GM21390 (cell line): ENCODE data around the gene PTPRR.
A peak's percentile ranks its signal among the peaks of the same experiment; 100 is the strongest.

Source experiments
- ATAC-seq: cut with Tn5 transposase; IDR thresholded peaks from one replicate; pipeline ENCODE4 v1.9.1; 2021; ENCODE audit not compliant: unreplicated experiment

The PTPRR gene

GRCh38 chr12:70652451-70652850 is 268.1 kb downstream of the PTPRR start:
- no peak for ATAC-seq

GRCh38 chr12:70648831-70649230 is 271.7 kb downstream of the PTPRR start:
- no peak for ATAC-seq

- ATAC-seq, result no peak
Observed at GRCh38 chr12:70648191-70648590, 272.3 kb downstream of the PTPRR start.

GRCh38 chr12:70646850-70647249 is 273.7 kb downstream of the PTPRR start:
- no peak for ATAC-seq

GRCh38 chr12:70645494-70646317 is 274.8 kb downstream of the PTPRR start:
- peak; percentile 61 for ATAC-seq

- ATAC-seq, result no peak
Observed at GRCh38 chr12:70644861-70645260, 275.7 kb downstream of the PTPRR start.

GRCh38 chr12:70643939-70644338 is 276.6 kb downstream of the PTPRR start:
- no peak for ATAC-seq

- ATAC-seq, result no peak
Observed at GRCh38 chr12:70641691-70642090, 278.8 kb downstream of the PTPRR start.

GRCh38 chr12:70640901-70641300 is 279.6 kb downstream of the PTPRR start:
- no peak for ATAC-seq

GRCh38 chr12:70639535-70639934 is 281.0 kb downstream of the PTPRR start:
- no peak for ATAC-seq

GRCh38 chr12:70638639-70639360 is 281.7 kb downstream of the PTPRR start:
- no peak for ATAC-seq

GRCh38 chr12:70637303-70638085 is 283.0 kb downstream of the PTPRR start, which contains the start of gene PTPRB:
Gene PTPRB, minus strand, starts transcription at chr12:70637429. Its CDS starts 34 bp downstream, at chr12:70637395.
- ATAC-seq, result no peak

- ATAC-seq, result no peak
Observed at GRCh38 chr12:70635755-70636154, 284.8 kb downstream of the PTPRR start.

- no peak for ATAC-seq
Observed at GRCh38 chr12:70628701-70629480, 291.6 kb downstream of the PTPRR start.

- ATAC-seq, result no peak
Observed at GRCh38 chr12:70627677-70628076, 292.9 kb downstream of the PTPRR start.

GRCh38 chr12:70626180-70626579 is 294.4 kb downstream of the PTPRR start:
- ATAC-seq, result no peak

- ATAC-seq, result no peak
Observed at GRCh38 chr12:70619471-70620152, 300.9 kb downstream of the PTPRR start.

GRCh38 chr12:70618371-70618770 is 302.2 kb downstream of the PTPRR start:
- ATAC-seq, result no peak

GRCh38 chr12:70617450-70617849 is 303.1 kb downstream of the PTPRR start:
- no peak for ATAC-seq
